Stimulated activated CD8-positive, alpha-beta memory T cell treated with anti-CD3 and anti-CD28 coated beads, Interleukin-15, amount 100 ng/mL, for 4 hours (primary cell): ENCODE results near the gene COL6A2.
"Not testable (repeated sequence)": the region's sequence is repeated elsewhere in the genome, so short reads cannot be mapped to it uniquely, and the experiment has no call there.

Source experiments
- DNase-seq, 2 donors: peaks; one replicate each; pipeline ENCODE4 v3.0.0-alpha.2; 2020; ENCODE audit warnings: low read depth in 2 of 2

COL6A2 gene

DNA sequence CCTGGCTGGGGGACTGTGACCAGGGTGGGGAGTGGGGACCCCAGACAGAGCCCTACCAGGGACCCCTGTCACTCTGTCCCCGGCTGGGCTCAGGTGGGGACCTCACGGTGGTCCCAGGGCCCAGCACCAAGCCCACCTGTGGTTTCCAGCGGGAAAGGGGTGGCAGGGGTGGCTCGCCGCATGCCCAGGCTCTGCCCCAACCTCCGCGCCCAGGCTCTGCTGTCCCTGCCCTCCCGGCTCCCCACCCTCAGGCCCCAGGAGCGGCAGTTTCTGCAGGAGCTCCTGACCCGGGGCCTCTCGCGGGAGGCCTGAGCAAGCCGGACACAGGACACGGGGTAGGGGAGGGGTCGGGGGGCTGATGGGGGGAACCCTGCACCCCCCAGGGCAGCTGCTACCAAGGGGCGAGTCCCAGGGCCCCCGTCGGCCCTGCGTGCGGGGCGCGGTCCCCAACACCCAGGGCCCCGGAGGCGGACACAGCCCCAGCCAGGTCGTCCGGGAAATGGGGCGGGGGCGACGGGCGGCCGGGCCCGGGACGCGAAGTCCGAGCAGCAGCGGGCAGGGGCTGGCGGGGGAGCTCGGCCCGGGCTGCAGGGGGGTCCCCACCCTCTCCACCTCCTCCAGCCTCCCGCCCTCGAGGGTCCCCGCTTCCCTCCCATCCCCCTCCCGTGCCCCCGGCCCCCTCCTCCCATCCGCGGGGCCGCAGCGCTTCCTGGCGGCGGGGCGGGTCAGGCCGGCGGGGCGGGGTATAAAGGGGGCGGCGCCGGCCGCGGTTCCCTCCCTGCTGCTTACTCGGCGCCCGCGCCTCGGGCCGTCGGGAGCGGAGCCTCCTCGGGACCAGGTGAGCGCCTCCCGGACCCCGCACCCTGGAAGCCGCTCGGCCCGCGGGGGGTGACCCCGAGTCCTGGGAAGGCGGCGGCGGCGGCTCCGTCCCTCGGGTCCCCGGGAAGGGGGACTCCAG is at the start of gene COL6A2:
Gene COL6A2 (plus strand): TSS at position 777 of the 958 bp plus-strand sequence.
- DNase-seq: no peak

DNA sequence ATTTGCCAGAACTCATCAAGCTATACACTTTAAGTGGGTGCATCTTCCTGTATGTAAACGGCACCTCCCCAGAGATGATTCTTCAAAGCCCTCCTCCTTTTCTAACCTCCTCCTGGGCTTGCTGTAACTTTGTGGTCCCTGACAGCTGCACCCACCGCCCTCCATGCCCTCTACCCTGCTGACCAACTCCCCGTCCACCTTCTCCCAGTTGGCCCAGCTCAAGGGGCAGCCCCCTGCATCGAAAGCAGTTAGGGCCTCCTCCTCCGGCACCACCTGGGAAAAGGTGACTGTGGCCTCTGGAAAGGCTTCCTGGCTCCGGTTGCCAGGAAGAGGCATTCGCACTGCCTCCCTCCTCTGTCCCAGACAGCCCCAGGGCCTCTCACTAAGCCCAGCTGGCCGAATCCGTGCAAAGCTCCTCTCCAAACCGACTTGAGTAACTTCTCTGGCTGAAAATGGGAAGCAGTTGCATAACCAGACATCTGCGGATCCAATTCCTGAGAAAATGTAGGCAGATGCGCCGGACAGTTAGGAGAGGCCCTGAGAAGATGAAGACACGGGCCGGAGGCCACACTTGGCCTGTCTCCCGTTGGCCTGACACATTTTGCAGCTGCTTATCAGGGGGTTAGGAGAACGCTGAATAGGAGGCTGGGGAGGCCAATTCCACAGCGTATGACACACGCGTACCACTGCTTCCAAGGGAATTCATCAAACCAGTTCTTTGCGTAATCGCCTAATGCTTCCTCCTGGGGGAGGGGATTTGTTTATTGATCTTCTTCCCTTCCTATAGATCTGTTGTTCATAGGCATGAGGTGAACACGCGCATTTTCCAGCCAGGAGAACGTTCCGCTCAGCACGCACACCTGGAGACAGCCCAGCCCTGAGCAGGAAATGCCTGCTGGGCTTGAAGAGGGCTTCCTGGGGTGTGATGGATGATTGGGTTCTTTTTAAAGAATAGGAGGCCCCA is 48.7 kb upstream of the COL6A2 start:
- no peak for DNase-seq

DNA sequence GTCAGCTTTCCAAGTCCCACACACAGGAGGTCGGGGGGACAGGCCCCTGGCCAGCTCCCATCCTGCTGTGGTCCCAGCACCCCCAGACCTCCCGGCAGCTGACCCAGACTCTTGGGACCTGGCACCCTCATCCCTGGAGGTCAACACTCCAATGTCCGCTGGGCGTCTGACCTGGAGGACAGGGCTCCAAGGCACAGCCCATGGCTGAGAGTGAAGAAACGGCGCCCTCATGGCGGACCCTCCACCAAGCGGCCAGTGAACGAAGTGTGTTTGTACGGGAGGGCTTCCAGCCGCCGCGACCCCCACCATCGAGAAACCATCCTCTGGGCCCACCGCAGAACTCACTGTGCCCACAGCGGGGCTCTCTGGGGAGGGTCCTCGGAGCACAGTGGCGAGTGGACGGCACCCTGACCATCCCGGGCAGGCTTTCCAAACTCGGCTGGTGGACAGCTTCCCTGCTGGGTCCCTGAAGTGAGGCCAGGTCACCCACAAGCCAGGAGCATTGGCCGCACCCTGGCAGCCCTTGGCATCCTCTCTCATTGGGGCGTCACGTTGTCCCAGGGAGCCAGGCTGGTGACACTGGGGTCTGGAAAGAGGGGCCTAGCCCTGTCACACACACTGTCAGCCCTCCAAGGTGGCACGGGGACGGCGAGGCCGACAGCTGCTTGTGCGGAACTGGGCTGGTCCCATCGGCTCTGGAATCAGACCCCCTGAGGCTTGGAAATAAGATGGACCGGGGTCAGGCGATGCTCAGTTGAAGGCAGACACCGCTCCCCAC is 47.8 kb upstream of the COL6A2 start:
- DNase-seq: no peak

DNA sequence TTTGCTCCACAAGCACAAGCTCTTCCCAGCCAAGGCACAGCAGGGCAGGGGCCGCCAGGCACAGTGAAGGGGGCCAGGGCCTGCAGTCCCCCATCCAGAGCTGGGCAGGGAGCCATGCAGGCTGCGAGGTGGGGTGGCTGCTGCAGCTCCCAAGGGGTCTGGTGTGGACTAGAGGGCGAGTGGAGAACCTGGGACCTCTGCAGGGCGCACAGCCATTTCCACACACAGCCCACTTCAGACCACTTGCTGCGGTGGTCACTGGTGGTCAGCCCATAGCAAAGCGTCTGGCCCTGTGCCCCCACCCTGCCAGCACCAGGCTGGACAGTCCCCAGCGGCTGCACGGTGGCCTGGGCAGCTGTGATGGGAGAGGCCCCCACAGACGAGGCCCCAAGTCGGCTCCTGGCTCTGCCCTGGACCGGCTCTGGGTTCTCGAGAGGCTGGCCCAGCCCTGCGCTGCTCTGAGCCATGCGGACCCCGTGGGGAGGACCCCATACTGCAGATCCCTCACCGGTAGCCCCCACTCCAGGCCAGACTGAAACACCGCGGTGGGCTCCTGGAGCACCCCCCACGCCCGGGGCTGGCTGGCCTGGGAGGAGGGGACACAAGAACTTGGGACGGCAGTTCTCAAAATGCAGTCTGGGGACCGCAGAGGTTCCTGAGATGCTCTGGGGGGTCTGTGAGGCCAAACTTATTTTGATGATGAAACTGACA is 47.1 kb upstream of the COL6A2 start:
- DNase-seq: no peak

DNA sequence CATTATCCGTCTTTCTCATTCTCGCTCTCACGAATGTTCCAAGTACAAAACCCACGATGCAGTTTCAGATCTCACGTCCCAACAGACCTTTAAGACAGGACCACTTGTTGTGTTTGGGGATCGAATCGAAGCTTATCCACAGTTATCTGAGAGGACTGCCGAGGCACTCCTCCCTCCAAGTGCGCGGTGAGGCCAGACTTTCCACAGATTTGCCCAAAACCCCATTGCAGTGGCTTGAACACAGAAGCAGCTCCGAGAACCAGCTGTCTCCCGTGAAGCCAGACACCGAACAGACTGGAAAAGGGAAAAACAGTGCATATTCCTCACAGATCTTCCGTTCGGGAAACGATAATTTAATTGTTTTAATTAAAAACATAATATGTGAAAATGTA is 46.5 kb upstream of the COL6A2 start:
- DNase-seq: no peak

DNA sequence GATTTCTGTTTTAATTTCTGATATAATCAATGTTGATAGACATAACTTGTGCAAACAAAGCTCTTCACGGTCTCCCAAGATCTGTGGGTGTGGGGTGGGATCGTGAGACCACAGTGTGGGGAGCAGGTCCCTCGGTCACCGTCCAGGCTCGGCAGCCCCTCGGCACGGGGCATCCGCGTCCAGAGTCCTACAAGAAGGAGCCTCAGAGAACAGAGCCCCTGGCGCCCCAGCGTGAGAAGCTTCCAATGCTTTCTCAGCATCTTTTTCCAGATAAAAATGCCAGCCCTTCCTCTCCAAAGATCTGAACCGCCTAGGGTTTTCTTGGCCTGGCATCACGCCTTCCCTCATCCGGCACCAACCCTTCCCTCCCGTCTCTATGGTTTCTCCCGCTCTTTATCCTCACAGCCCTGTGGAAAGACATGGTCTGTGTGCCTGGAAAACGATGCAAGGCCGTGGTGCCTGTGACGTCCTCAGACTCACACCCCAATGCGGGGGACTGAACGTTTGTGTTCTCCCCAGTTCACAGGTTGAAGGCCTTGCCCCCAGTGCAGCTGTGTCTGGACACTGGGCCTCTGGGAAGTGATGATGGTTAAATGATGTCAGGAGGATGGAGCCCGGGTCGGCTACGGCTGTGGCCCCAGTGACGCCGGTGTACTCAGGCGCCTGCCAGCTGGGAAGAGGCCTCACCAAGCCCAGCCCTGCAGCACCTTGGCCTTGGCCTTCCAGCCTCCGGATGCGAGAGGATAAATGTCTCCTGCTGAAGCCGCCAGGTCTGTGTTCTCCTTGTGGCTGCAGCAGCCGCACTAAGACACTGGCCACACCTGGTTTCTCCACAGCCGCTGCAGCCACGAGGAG is 45.9 kb upstream of the COL6A2 start:
- DNase-seq: no peak

DNA sequence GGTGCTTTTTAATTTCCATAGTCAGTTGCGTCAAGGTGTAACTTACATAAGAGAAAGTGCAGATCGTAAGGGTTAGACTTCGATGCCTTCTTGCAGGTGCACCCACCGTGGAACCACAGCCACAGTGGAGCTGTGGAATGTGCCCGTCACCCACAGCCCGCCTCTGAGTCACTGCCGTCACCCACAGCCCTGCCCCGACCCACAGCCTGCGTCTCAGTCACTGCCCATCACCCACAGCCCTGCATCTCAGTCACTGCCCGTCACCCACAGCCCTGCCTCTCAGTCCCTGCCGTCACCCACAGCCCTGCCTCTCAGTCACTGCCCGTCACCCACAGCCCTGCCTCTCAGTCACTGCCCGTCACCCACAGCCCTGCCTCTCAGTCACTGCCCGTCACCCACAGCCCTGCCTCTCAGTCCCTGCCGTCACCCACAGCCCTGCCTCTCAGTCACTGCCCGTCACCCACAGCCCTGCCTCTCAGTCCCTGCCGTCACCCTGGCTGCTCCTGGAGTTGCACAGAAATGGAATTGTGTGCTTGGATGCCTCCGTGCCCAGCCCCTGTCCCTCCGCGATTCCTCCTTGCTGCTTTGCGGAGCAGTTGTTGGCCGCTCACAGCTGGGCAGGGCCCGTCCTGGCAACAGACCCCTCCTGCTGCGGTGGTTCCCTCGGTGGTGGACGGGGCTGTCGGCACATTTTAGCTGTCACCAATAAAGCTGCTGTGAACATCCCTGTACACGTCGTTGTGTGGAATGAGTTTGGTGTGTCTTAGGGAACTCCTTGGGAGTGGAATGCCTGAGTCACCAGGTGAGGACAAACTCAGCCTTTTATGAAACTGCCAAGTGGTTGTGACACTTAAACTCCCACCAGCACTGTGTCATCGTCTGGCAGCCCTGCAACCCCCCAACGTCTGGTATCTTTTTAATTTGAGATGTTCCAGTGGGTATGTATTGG is 44.9 kb upstream of the COL6A2 start:
- DNase-seq: peak; percentile 37 to 59

DNA sequence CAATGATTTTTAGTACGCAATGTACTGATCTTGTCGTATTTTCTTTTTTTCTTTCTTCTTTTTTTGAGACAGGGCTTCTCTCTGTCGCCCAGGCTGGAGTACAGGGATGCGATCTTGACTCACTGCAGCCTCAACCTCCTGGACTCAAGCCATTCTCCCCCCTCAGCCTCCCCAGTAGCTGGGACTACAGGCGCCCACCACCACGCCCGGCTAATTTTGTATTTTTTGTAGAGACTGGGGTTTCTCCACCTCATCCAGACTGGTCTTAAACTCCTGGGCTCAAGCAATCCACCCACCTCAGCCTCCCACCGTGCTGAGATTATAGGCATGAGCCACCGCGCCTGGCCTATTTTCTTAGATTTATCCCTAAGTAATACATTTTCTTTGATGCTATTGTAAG is 43.9 kb upstream of the COL6A2 start:
- no peak for DNase-seq

DNA sequence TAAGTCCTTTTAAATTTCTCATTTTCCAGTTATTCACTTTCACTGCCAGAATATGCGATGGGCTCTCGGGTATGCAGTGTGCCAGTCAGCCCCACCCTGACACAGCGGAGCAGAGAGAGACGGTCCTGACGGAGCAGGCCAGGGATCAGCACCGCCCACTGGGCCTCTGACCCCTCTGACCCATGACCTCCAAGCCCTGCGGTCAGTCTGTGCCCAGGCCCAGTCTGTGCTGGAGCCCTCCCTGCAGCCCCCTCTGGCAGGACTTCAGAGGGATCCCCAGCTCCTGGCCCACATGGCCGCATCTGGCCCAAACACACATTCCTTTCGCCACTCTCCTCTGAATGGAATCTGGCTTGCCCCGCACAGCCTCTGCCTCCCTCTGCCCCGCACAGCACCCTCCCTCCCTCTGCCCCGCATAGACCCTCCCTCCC is 43.4 kb upstream of the COL6A2 start:
- DNase-seq: no peak

DNA sequence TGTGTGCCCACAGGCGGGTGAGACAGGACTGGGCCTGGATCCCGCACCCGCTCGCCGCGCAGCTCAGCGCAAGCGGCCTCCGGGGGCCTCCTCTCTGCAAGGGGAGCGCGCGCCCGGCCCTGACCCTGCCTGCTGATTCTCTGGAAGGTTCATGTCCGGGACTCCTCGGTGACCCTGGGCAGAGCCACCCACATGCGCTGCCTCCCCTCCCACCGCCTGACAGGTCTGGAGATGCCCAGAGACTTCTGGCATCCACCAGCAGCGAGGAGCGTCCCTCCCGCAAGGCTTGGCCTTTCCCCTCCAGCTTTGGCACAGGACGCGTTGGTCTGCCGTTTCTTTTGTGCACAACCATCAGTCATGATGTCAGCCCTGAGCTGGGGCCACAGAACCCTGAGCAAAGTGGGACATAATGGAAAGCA is 42.0 kb upstream of the COL6A2 start:
- no peak for DNase-seq

DNA sequence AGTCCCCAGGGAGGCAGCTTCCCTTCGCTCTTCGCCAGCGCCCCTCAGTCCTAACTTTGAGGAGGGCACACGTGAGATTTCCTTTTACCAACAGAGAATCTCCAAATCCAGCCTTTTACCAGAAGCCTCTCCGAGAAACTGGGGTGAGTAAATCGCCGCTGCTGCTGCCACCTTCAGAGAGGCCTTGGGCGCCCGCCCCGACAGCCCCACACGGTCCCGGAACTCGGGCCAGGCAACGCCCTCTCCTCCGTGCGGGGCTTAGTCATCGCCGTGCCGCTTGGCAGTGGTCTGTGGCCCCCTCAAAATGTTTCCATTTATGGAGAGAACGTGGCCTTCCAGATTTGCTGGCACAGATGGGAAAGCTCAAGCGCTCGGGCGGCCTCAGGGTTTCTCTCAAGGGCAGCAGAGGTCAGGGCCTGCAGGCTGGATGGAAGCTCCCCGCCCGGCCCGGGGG is 41.4 kb upstream of the COL6A2 start:
- DNase-seq: peak in 1 of 2 donors; percentile 26

DNA sequence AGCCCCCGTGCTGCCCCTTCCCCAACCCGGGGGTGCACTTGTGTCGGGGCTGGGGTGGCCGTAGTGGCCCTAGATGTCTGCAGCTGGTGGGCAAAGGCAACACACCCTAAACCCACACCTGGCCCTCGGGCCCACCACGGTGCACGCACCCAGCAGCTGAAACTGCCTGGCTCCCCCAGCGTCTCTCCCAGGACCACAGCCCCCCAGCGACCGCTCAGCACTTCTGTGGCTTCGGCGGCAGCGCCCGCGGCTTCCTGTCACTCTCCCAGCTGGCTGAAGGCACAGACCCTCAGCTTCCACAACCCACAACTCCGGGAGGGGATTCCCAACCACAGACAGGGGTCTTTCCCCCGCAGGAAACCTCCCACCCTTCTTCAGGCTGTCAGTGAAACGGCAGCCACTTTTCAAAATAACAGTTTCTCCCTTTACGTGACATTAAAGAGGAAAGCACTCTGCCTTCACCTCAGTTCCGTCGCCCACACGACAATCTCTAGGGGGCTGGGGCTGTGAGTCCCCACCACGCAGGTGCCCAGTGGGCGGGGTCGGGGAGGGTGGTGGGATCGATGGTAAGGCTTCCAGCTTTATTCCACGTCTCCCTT is 40.7 kb upstream of the COL6A2 start:
- DNase-seq: peak in 1 of 2 donors; percentile 29

DNA sequence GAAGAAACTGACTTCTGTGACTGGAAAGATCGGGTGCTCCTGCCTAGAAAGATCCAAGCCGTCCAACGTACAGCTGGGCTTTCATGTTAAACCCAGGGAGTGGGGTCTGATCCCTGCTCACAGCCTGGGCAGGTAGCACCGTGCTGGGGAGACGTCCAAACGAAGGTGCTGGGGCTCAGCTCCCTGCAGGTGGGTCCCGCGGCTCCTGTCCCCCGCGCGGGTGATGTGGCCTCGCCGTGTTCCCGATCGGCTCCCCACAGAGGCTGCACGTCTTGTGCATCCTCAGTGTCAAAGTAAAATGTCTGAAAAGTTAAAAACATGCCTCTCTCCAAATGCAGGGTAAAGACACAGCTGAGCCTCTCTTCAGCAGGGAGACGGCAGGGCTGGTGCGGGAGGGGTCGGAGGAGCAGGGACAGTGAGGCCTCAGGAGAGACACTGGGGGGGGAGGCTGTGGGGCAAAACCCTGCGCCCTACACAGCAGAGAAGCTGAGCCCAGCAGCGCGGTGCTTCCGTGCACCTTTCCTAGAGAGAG is 40.1 kb upstream of the COL6A2 start:
- no peak for DNase-seq

DNA sequence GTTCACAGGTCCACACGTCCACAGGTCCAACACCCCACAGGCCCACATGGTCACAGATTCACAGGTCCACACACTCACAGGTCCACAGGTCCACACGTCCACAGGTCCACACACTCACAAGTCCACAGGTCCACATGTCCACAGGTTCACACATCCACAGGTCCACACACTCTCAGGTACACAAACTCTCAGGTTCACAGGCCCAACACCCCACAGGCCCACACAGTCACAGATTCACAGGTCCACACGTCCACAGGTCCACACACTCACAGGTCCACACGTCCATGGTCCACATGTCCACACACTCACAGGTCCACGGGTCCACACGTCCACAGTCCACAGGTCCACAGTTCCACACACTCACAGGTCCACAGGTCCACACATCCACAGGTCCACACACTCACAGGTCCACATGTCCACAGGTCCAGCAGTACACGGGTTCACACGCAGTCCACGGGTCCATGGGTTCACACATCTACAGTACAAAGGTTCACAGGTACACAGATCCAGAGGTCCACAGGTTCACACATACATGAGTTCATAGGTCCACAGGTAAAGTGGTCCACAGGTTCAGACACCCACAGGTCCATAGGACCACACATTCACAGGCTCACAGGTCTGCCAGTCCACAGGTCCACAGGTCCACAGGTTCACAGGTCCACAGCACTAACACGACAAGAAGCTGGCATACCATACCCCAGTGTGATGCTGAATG is 39.3 kb upstream of the COL6A2 start:
- DNase-seq: no peak

DNA sequence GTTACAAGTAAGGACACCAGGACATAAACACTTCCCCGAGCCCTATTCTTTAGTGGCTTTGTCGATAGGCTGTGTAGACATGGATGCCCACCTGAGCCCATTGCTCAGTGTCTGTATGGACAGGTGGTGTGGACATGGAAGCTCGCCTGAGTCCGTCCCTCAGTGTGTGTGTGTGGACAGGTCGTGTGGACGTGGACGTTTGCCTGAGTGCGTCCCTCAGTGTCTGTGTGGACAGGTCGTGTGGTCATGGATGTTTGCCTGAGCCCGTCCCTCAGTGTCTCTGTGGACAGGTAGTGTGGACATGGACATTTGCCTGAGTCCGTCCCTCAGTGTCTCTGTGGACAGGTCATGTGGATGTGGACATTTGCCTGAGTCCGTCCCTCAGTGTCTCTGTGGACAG is 38.7 kb upstream of the COL6A2 start:
- no peak for DNase-seq

DNA sequence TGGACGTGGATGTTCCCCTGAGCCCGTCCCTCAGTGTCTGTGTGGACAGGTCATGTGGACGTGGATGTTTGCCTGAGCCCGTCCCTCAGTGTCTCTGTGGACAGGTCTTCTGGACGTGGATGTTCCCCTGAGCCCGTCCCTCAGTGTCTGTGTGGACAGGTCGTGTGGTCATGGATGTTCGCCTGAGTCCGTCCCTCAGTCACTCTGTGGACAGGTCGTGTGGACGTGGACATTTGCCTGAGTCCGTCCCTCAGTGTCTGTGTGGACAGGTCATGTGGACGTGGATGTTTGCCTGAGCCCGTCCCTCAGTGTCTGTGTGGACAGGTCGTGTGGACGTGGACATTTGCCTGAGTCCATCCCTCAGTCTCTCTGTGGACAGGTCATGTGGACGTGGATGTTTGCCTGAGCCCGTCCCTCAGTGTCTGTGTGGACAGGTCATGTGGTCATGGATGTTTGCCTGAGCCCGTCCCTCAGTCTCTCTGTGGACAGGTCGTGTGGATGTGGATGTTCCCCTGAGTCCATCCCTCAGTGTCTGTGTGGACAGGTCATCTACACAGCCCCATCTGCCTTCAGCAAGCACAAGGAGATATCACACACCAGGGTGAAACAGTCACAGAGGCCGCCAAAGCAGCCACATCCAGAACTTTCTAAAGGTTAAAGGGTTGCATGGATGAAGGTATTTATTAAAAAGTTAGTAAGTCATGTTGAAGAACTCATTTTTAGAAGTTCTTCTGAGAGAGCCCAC is 38.0 kb upstream of the COL6A2 start:
- DNase-seq: not testable (repeated sequence)

DNA sequence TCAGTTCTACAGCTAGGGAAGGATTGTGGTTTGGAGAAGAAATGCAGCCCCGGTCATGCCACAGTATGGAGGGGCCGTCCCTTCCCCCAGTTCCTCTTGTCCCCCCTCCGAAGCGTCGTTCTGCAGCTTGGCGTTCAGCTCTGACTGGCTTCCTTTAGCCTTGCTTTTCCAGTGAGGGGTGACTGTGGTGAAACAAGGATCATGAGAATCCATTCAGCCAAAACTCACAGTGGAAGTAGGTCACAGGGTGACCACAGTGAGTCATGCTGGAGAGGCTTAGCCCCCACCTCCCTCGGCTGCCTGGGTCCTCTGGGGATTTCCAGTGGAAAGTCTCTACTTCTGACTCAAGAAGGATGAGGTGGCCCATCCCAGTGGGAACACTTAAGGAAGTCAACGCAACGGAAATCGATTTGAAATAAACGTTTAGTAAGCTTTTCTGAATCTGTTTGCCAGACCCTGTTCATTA is 37.3 kb upstream of the COL6A2 start:
- no peak for DNase-seq
